ENCODE data around the gene CCT6A.
"Not testable (repeated sequence)": the region's sequence is repeated elsewhere in the genome, so short reads cannot be mapped to it uniquely, and the experiment has no call there.

DNA sequence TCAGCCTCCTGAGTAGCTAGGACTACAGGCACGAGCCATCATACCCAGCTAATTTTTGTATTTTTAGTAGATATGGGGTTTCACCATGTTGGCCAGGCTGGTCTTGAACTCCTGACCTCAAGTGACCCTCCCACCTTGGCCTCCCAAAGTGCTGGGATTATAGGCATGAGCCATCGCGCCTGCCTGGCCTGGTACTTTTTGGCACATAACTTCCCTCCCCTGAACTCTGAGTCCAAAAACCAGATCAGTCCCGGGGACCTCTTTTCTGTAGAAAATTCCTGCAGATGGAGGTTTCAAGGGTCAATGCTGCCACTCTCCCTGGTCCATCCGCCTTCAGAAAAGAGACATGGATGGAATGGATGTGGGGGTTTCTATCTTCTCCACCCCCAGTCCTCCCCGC is 40.8 kb downstream of the CCT6A start:
- TF ChIP-seq, protein P1, sequence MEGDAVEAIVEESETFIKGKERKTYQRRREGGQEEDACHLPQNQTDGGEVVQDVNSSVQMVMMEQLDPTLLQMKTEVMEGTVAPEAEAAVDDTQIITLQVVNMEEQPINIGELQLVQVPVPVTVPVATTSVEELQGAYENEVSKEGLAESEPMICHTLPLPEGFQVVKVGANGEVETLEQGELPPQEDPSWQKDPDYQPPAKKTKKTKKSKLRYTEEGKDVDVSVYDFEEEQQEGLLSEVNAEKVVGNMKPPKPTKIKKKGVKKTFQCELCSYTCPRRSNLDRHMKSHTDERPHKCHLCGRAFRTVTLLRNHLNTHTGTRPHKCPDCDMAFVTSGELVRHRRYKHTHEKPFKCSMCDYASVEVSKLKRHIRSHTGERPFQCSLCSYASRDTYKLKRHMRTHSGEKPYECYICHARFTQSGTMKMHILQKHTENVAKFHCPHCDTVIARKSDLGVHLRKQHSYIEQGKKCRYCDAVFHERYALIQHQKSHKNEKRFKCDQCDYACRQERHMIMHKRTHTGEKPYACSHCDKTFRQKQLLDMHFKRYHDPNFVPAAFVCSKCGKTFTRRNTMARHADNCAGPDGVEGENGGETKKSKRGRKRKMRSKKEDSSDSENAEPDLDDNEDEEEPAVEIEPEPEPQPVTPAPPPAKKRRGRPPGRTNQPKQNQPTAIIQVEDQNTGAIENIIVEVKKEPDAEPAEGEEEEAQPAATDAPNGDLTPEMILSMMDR (IDR thresholded peaks at IDR 0.05; ENCODE audit: insufficient read depth, low read length): not testable (repeated sequence)
- not testable (repeated sequence) for TF ChIP-seq SPI1 (IDR thresholded peaks at IDR 0.05; ENCODE audit: borderline replicate concordance, low read depth); POLR2AphosphoS5 (IDR thresholded peaks at IDR 0.05; ENCODE audit: low read depth); GABPA (IDR thresholded peaks at IDR 0.05; ENCODE audit: low read depth)
- TF ChIP-seq, protein P2, sequence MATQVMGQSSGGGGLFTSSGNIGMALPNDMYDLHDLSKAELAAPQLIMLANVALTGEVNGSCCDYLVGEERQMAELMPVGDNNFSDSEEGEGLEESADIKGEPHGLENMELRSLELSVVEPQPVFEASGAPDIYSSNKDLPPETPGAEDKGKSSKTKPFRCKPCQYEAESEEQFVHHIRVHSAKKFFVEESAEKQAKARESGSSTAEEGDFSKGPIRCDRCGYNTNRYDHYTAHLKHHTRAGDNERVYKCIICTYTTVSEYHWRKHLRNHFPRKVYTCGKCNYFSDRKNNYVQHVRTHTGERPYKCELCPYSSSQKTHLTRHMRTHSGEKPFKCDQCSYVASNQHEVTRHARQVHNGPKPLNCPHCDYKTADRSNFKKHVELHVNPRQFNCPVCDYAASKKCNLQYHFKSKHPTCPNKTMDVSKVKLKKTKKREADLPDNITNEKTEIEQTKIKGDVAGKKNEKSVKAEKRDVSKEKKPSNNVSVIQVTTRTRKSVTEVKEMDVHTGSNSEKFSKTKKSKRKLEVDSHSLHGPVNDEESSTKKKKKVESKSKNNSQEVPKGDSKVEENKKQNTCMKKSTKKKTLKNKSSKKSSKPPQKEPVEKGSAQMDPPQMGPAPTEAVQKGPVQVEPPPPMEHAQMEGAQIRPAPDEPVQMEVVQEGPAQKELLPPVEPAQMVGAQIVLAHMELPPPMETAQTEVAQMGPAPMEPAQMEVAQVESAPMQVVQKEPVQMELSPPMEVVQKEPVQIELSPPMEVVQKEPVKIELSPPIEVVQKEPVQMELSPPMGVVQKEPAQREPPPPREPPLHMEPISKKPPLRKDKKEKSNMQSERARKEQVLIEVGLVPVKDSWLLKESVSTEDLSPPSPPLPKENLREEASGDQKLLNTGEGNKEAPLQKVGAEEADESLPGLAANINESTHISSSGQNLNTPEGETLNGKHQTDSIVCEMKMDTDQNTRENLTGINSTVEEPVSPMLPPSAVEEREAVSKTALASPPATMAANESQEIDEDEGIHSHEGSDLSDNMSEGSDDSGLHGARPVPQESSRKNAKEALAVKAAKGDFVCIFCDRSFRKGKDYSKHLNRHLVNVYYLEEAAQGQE (IDR thresholded peaks at IDR 0.05; ENCODE audit: insufficient replicate concordance, low read depth): not testable (repeated sequence)
